ENCODE data around the gene PRKRA.
"Not testable (repeated sequence)": the region's sequence is repeated elsewhere in the genome, so short reads cannot be mapped to it uniquely, and the experiment has no call there.

The PRKRA gene

GRCh38 chr2:178413472-178414265, 37.3 kb downstream of the PRKRA start:
- peak; percentile 70 for DNase-seq (ENCODE audit: low spot score)

GRCh38 chr2:178412453-178412852, 38.5 kb downstream of the PRKRA start:
- DNase-seq (ENCODE audit: low spot score): not testable (repeated sequence)

- DNase-seq (ENCODE audit: low spot score): no peak
Observed at GRCh38 chr2:178412047-178412446, 38.9 kb downstream of the PRKRA start.

GRCh38 chr2:178409261-178409660, 41.7 kb downstream of the PRKRA start:
- no peak for DNase-seq (ENCODE audit: low spot score)

GRCh38 chr2:178404368-178404767, 46.6 kb downstream of the PRKRA start:
- peak; percentile 78 for DNase-seq (ENCODE audit: low spot score)

GRCh38 chr2:178403671-178404306, 47.2 kb downstream of the PRKRA start:
- DNase-seq (ENCODE audit: low spot score): no peak

GRCh38 chr2:178401994-178402437, 49.0 kb downstream of the PRKRA start:
- DNase-seq (ENCODE audit: low spot score): no peak

- DNase-seq (ENCODE audit: low spot score): no peak
Observed at GRCh38 chr2:178397002-178397605, 53.9 kb downstream of the PRKRA start.

- DNase-seq (ENCODE audit: low spot score): no peak
Observed at GRCh38 chr2:178395941-178396570, 54.9 kb downstream of the PRKRA start.

- no peak for DNase-seq (ENCODE audit: low spot score)
Observed at GRCh38 chr2:178395295-178395694, 55.7 kb downstream of the PRKRA start.

GRCh38 chr2:178394859-178395258, 56.1 kb downstream of the PRKRA start:
- DNase-seq (ENCODE audit: low spot score): no peak

- DNase-seq (ENCODE audit: low spot score): no peak
Observed at GRCh38 chr2:178392215-178392614, 58.8 kb downstream of the PRKRA start.

- no peak for DNase-seq (ENCODE audit: low spot score)
Observed at GRCh38 chr2:178391701-178392100, 59.3 kb downstream of the PRKRA start.

GRCh38 chr2:178388287-178388686, 62.7 kb downstream of the PRKRA start:
- no peak for DNase-seq (ENCODE audit: low spot score)

GRCh38 chr2:178386986-178387597, 63.9 kb downstream of the PRKRA start:
- DNase-seq (ENCODE audit: low spot score): no peak

GRCh38 chr2:178385595-178386148, 65.3 kb downstream of the PRKRA start:
- DNase-seq (ENCODE audit: low spot score): no peak

GRCh38 chr2:178383718-178384117, 67.3 kb downstream of the PRKRA start:
- no peak for DNase-seq (ENCODE audit: low spot score)

Data from AG08396 (cell line).